HPDE6-E6E7 (cell line): ENCODE results near the gene ADCYAP1R1.
A peak's percentile ranks its signal among the peaks of the same experiment; 100 is the strongest.

Source experiments
- DNase-seq: peaks from one replicate; pipeline ENCODE4 v3.0.0; 2011; ENCODE audit warnings: missing footprints; ENCODE audit errors: extremely low spot score

The ADCYAP1R1 gene

DNA sequence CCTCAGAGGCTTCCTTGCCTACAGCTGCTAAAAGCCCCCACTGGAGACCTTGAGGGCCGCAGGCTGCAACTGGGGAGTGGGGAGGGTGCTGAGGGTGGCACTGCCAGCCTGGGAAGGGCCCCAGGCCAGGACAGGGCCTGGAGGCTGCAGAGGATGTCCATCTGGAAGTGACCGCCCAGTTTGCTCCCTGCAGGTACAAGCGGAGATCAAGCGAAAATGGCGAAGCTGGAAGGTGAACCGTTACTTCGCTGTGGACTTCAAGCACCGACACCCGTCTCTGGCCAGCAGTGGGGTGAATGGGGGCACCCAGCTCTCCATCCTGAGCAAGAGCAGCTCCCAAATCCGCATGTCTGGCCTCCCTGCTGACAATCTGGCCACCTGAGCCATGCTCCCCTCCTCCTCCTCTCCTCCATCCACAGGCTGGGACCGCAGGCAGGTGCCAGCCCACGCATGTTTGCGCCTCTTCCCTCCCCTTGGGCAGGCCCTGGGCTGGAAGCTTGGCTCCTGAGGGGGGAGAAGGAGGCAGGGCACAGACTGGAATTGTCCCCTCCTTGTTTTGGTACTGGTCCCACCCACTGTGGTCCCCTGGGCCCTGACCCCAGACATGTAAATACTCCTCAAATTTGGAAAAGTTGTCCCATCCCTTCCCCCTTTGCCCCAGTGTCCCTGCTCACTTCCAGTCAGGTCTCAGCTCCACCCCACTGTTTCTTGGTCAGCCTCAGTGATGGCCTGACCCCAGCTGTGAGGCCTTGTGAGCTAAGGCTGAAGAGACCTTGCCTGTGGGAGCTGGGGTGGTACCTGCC, 54.4 kb downstream of the ADCYAP1R1 start:
- DNase-seq, result no peak

DNA sequence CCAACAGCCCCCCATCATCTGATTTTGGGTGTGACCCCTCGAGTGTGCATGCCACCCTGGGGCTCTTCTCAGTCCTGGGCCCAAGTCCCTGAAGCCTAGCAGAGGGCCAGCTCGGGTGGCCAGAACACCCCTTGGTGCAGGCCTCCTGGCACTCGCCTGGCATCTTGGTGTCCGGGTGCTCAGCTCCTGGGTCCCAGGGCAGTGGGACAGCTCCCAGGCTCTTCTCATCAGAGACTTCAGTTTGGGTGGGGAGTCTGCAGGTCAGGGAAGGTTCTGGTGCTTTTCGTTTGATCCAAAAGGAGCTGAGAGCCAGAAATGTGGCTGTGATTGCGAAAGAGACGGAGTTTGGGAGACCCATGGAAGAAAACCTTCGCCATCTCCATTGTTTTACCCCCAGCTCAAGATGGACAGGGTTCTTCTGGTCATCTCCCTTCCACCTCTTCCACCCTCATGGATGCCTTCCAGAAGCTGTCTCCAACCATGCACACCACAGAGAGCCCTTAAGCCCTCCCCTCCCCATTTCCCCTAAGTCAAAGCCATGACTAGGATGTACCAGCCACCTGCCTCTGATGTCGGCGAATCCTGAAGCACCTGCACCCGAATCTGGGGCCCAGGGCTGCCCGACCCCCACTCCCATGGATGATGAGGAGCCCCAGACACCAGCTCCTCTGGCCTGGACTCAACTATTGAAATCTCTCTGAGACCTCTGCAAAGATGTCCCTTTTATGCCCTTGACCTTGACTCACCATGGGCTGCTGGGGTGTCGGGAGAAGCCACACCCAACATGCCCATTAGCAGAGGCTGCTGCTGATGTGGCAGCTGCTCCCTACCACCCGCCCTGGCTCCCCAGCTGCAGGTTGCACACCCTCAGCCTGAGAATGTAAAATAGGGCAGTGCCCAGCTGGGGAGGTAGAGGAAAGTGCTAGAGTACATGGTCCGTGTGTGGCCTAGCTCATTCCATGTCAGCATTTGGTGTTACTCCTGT, 55.3 kb downstream of the ADCYAP1R1 start:
- DNase-seq, result no peak

DNA sequence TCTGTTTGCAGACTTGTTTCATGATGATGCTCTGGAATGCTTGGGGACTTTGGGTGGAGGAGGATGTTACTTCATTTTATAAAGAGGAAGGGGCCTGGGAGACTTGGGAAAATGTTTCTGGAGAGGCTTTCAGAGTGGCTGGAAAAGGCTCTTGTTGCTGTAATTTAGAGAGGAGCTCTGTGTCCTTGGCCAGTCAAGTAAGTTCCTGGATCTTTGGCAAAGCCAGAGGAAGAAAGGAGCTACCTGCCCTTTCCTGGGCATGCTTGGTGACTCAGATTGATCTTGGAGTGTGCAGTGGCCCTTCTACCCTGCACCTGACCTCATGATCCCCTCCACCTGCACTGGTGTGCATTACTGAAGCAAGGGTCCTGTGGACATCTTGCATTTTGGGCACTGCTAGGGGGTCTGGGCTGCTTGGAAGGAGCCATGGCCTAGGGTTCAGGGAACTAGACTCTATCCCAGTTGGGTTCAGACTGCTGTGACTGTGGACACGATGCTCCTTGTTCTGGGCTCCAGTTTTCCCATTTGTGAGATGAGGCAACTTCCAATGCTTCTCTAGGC, 56.1 kb downstream of the ADCYAP1R1 start:
- DNase-seq, result no peak

DNA sequence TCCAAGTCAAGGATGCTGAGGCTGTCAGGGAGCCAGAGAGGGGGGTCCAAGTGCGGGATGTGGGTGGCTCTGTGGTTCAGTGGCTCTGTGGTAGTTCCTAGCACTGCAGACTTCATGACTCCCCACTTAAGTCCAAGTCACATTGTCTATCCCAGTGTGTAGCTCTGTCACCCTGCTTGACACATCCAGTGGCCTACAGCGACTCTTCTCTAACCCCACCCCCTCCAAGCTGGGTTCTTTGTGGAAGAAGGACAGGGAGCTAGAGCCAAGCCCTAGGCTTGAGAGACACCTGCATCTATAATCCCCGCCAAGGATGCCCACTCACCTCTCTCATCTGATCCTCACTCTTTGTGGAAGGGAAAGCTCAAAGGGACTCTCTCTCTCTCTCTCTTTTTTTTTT, 57.6 kb downstream of the ADCYAP1R1 start:
- no peak for DNase-seq

DNA sequence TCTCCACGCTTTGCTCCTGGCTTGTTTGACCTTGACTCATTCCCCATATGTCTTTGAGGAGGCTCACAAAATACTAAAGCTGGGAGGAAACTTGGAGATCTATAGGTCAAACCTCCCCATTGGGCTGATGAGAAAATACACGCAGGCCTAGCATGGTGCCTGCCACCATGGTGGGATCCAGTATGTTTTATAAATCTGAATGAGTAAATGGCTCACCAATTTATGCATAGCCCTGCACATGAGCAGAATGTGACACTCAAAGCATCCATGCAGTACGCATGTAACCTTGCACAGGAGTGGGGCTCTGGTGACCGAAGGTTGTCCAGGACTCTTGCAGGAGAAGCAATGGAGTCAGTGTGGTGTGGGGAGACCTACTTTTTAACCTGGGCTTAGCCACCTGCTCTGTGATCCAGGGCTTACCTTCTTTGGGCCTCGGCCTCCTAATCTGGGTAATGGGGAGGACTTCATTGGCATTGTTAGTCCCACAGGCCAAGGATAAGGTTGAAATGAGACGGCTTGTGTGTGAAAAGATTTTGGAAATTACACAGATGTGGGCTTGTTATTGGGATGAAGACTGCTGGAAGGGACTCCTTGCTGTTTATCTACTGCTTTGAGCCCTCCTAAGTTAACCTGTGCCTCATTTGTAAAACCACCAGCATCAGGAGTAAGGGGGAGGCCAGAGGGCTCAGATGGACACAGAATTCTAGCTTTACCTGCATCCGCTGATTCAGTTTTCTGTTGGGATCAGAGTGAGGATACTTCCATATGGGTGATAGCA, 58.4 kb downstream of the ADCYAP1R1 start:
- no peak for DNase-seq

DNA sequence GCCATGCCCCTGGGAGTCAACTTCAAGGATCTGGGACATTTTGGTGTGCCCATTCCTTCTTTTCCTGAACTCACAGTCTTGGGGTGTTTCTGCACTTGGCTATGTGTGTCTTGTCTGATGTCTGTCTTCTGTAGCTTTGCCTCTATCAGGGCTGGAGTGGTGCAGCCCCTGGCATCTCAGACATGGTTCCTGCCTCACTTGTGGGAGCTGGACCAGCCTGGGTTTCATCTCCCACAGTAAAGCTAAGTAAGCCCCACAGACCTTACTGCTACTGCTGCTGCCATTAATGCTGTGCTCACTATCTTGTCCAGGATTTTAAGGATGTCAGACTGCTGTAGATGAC, 59.0 kb downstream of the ADCYAP1R1 start:
- no peak for DNase-seq

DNA sequence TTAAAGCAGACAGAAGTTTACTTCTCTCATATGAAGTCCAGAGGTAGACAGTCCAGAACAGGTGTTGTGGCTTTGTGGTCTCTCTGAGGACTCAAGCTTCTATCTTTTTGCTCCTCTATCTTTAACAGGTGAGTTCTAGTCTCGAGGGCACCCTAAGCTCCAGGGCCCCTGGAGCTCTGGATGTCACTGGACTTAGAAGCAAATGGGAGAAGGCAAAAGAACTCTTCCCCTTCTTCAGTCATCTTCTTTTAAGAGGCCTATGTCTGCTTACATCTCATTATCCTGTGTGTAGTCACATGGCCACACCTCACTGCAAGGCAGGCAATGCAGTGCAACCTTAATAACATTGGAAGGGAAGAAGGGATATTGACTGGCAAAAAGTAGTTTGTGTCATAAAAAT, 61.6 kb downstream of the ADCYAP1R1 start:
- no peak for DNase-seq

DNA sequence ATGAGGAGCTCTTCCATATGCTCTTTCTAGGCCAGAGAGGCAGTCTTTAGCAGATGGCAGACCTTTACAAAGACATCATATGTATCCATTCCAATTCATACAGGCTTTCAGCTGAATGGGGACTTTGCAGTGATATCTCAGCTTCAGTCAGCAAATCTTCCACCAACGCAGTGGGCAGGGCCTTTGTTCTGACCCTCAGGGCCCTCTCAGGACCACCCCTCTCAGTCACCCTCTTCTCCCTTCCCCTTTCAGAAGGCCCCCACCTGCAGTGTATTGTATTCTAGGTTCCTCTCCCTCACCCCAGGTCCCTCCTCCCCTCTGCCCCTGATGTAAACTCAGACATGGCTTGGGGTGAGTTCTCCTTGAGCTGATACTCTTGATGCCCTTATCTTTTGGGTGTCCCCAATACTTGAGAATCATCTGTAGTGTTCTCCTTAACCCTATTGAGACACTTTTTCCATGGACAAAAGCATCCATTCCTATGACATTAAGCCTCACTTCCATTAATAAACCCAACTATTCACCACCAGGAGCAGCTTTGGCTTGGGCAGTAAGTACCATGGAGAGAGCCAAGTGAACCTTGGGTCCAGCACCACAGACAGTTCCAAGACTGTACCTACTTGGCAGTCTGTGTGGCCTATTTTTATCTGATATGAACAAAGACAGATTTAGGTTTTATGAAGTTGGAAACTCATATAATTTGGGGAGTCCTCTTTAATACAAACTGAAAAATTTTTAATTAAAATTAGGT, 62.7 kb downstream of the ADCYAP1R1 start:
- peak; percentile 20 for DNase-seq

DNA sequence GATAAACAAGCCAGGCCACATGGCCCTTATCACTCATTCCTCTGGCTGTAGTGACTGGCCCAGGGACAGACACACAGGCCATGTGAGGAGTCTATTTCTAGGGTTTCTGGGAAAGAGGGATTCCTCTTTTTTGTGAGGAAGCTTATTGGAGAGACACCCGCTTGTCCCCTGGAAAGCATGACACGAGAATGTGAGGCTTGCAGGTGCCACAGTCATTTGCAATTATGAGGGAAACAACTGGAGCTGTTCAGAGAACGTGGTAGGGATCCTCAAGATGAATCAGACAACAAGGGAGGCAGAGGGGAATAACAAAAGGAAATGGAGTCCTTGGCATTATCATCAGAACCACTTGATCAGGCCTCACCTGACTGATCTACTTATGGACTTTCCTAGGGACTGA, 64.5 kb downstream of the ADCYAP1R1 start:
- no peak for DNase-seq

DNA sequence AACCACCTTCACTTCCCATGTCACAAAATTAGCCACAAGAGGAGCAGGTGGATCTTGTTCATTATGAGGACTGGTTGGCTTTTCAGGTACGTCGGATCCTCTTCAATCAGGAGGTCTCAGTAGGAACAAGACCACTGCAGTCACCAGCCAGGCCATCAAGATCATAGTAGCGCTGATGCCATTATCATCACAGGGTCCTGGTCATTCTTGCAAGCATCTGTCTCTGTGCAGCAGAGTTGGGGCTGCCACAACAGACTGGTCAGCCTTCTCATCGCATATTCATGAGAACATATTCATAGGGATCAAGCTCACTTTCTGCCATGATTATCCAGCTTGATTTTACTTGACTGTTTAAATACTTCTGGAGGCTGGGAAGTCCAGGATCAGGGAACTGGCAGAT, 67.1 kb downstream of the ADCYAP1R1 start:
- DNase-seq, result no peak

DNA sequence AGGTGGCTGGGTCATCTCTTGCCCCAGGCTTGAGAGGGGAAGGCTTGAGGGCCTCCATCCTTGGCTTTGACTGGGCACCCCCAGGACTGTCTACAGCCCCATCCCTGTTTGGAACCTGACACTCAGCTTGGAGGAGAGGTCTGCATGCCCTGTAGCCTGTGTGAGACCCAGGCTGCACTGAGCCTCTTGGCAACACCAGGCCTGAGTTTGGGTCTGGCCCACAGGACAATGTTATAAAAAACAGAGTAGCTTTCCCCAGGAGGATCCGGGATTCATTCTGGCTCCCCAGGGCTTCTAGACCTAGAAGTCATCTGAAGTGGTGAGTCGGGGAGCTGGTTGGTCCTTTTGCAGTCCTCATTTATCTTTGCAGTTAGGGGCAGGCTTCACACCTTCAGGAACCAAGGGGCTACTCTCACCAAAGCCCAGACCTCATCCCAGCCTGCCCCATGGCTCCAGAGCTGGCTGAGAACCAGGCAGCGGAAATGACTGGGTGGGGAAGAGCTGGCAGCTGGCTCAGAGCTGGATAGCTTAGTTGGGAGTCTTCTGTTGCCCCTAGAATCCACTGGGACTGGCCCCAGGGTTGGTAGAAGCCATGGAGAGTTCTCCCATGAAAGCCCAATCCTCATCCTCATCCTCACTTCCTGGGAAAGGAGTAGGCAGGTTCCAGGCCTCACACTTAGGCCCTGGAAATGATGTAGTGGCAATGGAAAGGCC, 68.8 kb downstream of the ADCYAP1R1 start:
- no peak for DNase-seq

DNA sequence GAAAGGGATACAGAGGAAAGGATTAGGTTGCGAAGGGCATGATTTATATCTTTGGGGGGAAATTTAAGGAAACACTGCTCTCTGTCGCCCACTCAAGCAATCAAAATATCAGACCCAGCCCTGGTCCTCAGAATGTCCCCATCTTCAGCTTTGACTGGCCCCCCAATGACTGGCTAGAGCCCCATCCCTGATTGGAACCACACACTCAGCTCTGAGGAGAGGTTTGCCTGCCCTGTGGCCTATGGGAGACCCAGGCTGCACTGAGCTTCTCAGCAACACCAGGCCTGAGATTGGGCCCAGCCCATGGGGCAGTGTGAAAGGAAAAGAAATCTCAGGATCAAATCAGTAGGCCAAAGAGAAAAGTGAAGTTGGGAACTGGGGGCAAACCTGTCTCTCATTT, 69.5 kb downstream of the ADCYAP1R1 start:
- no peak for DNase-seq

DNA sequence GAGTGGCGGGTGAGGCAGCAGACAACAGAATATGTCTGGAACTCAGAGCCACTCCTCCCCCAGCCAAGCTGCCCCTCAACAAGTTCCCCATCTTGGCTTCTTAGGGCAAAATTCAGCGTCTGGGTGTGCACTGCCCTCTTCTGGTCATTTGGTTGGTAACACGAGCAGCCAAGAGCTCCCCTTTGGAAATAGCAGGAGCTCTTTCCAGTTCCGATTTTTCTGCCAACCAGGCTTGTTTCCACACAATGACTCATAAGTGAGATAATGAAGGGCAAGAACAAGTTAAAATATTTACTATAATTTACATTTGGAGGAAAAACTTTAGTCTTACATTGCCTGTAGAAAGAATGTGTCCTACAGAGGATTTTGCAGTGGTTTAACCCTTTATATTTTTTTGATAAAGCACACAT, 70.5 kb downstream of the ADCYAP1R1 start:
- DNase-seq, result peak; percentile 44

DNA sequence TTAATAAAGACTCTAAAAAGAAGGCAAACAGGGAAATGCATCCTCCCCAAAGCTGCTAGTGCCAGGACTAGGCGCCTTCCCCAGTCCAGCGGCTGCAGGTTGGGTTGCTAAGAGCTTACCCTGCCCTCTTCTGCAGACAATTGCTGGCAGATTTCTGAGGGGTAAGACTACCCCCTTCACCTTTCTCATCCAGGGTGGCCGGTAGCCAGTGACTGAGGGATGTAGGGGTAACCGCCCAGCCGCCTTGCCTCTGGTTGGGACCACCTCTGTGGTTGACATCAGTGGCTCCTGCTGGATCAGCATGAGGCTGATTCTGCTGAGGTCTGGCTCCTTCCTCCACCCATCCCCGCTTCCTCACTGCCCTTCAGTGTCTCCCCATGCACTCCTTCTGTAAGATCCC, 71.2 kb downstream of the ADCYAP1R1 start:
- no peak for DNase-seq

DNA sequence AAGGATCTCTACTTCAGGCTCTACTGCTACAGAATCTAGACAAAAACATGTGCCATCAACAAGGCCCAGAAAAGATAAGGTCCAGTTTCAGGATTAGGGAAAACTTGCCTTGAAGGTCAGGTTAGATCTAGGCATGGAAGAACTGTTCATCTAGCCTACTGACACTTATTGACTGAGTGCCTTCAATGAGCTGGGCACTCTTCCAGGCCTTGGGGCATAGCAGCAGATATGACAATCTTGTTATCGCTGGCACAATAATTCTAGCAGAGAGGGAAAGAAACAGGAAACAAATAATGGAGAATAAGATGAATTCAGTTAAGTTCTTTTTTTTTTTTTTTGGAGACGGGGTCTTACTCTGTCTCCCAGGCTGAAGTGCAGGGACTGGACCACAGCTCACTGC, 71.6 kb downstream of the ADCYAP1R1 start:
- DNase-seq, result no peak

DNA sequence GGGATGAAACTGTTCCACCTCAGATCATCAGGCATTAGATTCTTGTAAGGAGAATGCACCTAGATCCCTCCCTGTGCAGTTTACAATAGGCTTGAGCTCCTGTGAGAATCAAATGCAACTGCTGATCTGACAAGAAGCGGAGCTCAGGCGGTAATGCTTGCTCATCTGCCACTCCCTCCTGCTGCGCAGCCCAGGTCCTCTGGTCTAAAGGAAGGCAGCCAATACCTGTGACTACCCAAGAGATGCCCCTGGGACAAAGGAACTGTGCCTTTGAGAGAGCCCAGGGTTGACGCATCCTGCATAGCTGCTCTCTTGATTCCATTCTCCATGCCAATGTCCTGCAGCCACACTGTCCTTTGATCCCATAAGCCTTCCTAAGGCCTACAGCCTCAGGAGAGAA, 73.1 kb downstream of the ADCYAP1R1 start:
- no peak for DNase-seq

DNA sequence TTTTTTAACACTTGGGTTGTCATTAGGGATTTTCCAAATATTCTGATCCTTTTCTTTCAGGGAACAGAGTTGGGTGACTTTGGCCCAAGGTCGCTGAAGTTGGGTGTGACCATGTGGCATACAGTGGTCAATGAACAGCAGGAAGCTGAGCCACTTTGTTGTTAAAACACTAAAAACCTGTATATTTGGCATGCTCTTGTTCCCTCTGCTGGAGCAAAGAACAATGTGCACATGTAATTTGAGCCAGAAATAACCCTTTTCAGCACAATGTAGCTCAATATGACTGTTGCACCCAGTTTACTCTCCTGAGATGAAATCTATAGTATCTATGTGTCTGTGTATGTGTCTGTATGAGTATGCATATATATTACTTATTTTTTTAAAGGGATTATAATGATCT, 74.9 kb downstream of the ADCYAP1R1 start:
- no peak for DNase-seq

DNA sequence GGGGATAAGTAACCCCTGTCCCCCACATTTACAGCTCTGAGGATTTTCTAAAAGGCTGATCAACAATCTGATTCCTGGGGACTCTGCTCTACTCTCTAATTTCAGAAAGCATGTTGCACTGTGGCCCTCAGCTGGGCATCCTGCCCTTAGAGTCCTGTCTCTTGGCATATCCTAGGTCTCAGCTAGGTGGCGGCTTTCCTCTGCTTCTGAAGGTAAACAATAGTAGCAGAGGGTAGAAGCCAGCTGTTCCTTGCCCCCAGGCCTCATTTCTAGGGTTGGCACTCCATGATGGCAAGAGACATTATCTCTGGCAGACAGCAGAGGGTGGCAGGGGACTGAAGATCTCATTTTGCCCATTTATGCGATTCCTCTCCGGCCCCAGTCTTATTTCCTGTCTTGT, 77.0 kb downstream of the ADCYAP1R1 start:
- DNase-seq, result no peak

DNA sequence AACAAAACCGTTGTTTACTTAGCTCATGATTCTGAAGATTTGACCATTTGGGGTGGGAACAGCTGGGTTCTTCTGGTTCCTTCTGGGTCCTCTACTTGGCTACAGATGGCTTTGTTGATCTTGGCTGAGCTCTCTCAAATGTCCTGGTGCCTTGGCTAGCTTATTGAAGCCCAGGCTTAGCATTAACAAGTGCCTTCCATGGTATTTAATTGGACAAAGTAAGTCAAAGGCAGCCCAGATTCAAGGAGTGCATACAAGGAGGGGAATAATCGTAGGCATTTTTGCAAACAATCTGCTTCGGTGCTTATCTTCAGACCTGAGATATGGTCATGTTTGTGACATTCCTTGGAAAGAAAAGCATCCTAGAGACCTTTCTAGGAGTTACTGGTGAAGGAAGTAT, 81.4 kb downstream of the ADCYAP1R1 start:
- DNase-seq, result no peak
